A673 (cell line): ENCODE results near the gene PIGX. TPM values are rescaled to one million over a fixed set of nuclear protein-coding genes. Genes with fewer than 3 reads are reported as not detected.
"Not testable (repeated sequence)": the region's sequence is repeated elsewhere in the genome, so short reads cannot be mapped to it uniquely, and the experiment has no call there.

Experiments
- BruUV-seq: library from RNA; stranded (reverse); fragments of 400-500 nt; replicated peaks from 2 replicates; lab custom pipeline; 2021; lab: Mats Ljungman, UMichigan
- CTCF ChIA-PET: fragments of 300-600 bp; sonication (Branson Sonifier 250); formaldehyde crosslinking; loops from one replicate; lab custom pipeline; 2022; ENCODE audit warnings: antibody characterized with exemption; lab: Charles Lee
- POLR2A ChIA-PET: fragments of 300-600 bp; sonication (Branson Sonifier 250); formaldehyde crosslinking; loops from one replicate; lab custom pipeline; 2022; ENCODE audit warnings: antibody characterized with exemption; ENCODE audit not compliant: low non-redundant PET; lab: Charles Lee
- DNase-seq: peaks from one replicate; pipeline ENCODE4 v3.0.0-alpha.2; 2015; ENCODE audit warnings: low spot score
- H3K27ac ChIP-seq: fragments of 200-600 bp; sonication (generic); 2 replicates; pipeline ENCODE4 v1.5.1; 2016; ENCODE audit warnings: mixed run types, low read depth, mild to moderate bottlenecking, mixed read lengths, antibody characterized with exemption, low read length; ENCODE audit not compliant: poor library complexity, severe bottlenecking
- H3K27me3 ChIP-seq: fragments of 200-600 bp; sonication (generic); replicated peaks from 2 replicates; pipeline ENCODE4 v1.6.1; 2017; ENCODE audit warnings: mixed run types, low read depth, mild to moderate bottlenecking, mixed read lengths, antibody characterized with exemption, low read length; ENCODE audit not compliant: insufficient read depth, poor library complexity
- H3K36me3 ChIP-seq: fragments of 200-600 bp; sonication (generic); 2 replicates; pipeline ENCODE4 v1.6.1; 2016; ENCODE audit warnings: mixed run types, mild to moderate bottlenecking, mixed read lengths, antibody characterized with exemption, low read length; ENCODE audit not compliant: insufficient read depth, poor library complexity, severe bottlenecking
- H3K4me1 ChIP-seq: fragments of 200-600 bp; sonication (generic); 2 replicates; pipeline ENCODE4 v1.6.1; 2017; ENCODE audit warnings: mixed run types, mild to moderate bottlenecking, mixed read lengths, antibody characterized with exemption, low read length; ENCODE audit not compliant: insufficient read depth, poor library complexity, severe bottlenecking
- H3K4me3 ChIP-seq: fragments of 200-600 bp; sonication (generic); 2 replicates; pipeline ENCODE4 v1.5.1; 2016; ENCODE audit warnings: low read depth, mixed run types, mild to moderate bottlenecking, mixed read lengths, low read length; ENCODE audit not compliant: poor library complexity, severe bottlenecking
- H3K9me3 ChIP-seq: fragments of 200-600 bp; sonication (generic); 2 replicates; pipeline ENCODE4 v1.6.1; 2016; ENCODE audit warnings: mixed run types, low read depth, mild to moderate bottlenecking, mixed read lengths, antibody characterized with exemption, low read length; ENCODE audit not compliant: poor library complexity, severe bottlenecking
- EZH2 ChIP-seq: fragments of 200-600 bp; sonication (generic); IDR thresholded peaks from 2 replicates; pipeline ENCODE4 v1.6.1; 2017; ENCODE audit warnings: borderline replicate concordance, low read depth, mild to moderate bottlenecking, mixed read lengths, antibody characterized with exemption, low read length; ENCODE audit not compliant: poor library complexity, severe bottlenecking
- intact Hi-C: fragments of 100-400 bp; cut with micrococcal nuclease; formaldehyde crosslinking; loops from one replicate; pipeline ENCODE4 v1.10.0; 2022; ENCODE audit not compliant: unreplicated experiment
- total RNA-seq: library from RNA; stranded (reverse); gene quantifications from 2 replicates; pipeline ENCODE4 v1.2.3, GENCODE V29; 2021
- TF ChIP-seq, protein P1 (sequence below): fragments of 300-800, 200-600 bp; sonication (generic); conservative IDR thresholded peaks from 2 replicates; pipeline ENCODE4 v1.5.1; 2017; ENCODE audit warnings: low read depth, mild to moderate bottlenecking, antibody characterized with exemption, low read length, moderate library complexity, mixed read lengths

Gene PIGX
- total RNA-seq, 1 experiment from 2014 or later = 59.1 TPM

DNA sequence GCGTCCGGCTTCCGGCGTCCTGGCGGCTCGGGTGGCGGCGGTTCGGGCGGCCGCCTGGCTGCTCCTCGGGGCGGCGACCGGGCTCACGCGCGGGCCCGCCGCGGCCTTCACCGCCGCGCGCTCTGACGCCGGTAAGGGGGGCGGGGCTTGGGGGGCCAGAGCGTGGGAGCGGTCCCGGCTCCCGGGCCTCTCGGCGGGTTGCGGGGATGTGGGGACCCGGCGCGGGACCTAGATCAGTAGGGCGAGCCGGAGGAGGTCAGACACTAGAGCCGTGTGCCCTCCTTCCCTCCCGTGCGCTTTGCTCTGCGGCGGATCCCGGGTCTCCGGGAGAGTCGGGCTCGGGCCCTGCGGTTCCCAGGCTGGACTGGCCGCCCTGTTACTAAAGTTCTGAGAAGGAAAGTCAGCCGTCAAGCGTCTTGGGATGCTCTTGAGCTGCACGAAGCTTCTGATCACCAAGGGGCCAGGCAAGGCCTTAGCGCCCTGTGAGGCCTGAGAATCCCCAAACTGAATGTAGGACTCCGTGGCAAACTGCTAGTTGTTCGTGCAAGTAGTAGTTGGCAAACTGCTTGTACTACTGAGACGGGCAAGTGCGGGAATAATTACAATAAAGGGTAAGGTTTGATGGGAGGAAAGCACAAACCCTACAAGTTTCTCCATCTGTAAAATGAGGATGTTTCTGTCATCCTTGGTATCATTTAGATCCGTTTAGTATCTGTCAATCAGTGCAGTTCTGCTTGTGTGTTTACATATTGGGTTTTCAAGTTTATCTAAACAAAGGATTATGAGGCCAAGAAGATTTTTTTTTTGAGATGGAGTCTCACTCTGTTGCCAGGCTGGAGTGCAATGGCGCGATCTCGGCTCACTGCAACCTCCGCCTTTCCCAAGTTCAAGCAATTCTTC, 587 bp downstream of the PIGX start:
- intact Hi-C loops = loop anchor here (10.0 kb wide), 1 partner anchor 232 kb away; the partner anchor contains the start of gene NCBP2
- TF ChIP-seq, protein P1, sequence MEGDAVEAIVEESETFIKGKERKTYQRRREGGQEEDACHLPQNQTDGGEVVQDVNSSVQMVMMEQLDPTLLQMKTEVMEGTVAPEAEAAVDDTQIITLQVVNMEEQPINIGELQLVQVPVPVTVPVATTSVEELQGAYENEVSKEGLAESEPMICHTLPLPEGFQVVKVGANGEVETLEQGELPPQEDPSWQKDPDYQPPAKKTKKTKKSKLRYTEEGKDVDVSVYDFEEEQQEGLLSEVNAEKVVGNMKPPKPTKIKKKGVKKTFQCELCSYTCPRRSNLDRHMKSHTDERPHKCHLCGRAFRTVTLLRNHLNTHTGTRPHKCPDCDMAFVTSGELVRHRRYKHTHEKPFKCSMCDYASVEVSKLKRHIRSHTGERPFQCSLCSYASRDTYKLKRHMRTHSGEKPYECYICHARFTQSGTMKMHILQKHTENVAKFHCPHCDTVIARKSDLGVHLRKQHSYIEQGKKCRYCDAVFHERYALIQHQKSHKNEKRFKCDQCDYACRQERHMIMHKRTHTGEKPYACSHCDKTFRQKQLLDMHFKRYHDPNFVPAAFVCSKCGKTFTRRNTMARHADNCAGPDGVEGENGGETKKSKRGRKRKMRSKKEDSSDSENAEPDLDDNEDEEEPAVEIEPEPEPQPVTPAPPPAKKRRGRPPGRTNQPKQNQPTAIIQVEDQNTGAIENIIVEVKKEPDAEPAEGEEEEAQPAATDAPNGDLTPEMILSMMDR = no peak
- TF ChIP-seq EZH2 = no peak
- ChIA-PET POLR2A (interaction anchor here (0.6 kb wide), 1 partner anchor 27 kb away, joined by 4 read pairs; the partner anchor contains the start of gene PAK2), CTCF (interaction anchor here (0.6 kb wide), 1 partner anchor 156 kb away, joined by 7 read pairs; no protein-coding TSS in a partner anchor)
- no peak for DNase-seq
- Histone ChIP-seq H3K9me3 (no peaks in the 10 kb centered on the region), H3K27ac (peak overlapping the region; percentile 80), H3K27me3 (no peaks in the 10 kb centered on the region), H3K4me1 (peaks cover 25% of the 10 kb centered on the region), H3K36me3 (no peaks in the 10 kb centered on the region), H3K4me3 (peak overlapping the region; percentile 71)
- BruUV-seq = TSS peak; percentile 61

DNA sequence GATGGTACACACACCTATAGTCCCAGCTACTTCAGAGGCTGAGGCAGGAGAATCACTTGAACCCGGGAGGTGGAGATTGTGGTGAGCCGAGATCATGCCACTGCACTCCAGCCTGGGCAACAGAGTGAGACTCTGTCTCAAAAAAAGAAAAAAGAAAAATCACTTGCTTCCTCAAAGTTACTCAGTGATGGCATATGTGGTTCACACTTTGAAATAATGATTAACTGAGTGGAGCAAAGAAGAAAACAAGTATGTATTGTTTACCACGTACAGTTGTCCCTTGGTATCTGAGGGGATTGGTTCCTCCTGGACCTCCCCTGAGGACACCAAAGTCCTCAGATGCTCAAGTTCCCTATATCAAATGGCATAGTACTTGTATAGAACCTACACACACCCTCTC, 5.0 kb downstream of the PIGX start:
- intact Hi-C loops = loop anchor here (10.0 kb wide), 1 partner anchor 228 kb away; the partner anchor contains the start of gene NCBP2
- BruUV-seq, POLR2A ChIA-PET: not testable (repeated sequence)

DNA sequence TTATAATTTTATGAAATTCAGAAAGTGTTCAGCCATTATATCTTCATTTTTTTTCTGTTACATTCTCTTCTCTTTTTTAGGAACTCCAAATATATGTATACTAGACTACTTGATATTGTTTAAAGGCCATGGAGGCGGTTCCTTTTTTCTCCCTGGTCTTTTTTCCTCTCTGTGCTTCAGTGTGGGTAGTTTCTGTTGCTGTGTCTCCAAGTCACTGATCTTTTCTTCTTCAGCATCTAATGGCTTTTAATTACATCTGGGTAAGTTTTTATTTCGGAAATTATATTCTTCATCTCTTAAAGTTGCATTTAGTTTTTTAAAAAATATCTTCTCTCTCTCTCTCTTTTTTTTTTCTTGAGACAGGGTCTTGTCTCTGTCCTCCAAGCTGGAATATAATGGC, 8.9 kb downstream of the PIGX start:
- no peak for DNase-seq
- H3K27ac ChIP-seq = no peak overlapping the region
- no peak for TF ChIP-seq EZH2
- TF ChIP-seq, protein P1 = no peak
- no TSS peak for BruUV-seq
- no peaks in the 10 kb centered on the region for H3K27me3 ChIP-seq
- H3K36me3 ChIP-seq = peaks cover 45% of the 10 kb centered on the region
- H3K9me3 ChIP-seq = peaks cover 7% of the 10 kb centered on the region
- H3K4me1 ChIP-seq = no peaks in the 10 kb centered on the region
- intact Hi-C loops = no loop called here
- H3K4me3 ChIP-seq = no peak overlapping the region
- ChIA-PET CTCF (no interaction called here), POLR2A (no interaction called here)

More for the DNA sequence above, 5.0 kb downstream of the PIGX start:
- H3K4me1 ChIP-seq, H3K27me3 ChIP-seq, CTCF ChIA-PET, H3K9me3 ChIP-seq, DNase-seq, H3K27ac ChIP-seq, H3K4me3 ChIP-seq: not testable (repeated sequence)
- peaks cover 26% of the 10 kb centered on the region for H3K36me3 ChIP-seq
